Neural cell (in vitro differentiated cells): ENCODE measurements around the gene METTL1. TPM values are rescaled to one million over a fixed set of nuclear protein-coding genes. Genes with fewer than 3 reads are reported as not detected.

Source experiments
- H2AFZ ChIP-seq: fragments of 200-600, 300-800 bp; sonication (generic), shearing (Covaris generic); 2 replicates; pipeline ENCODE4 v1.6.0; 2014; ENCODE audit warnings: low read depth, mild to moderate bottlenecking, antibody characterized with exemption, low read length, moderate library complexity
- H3F3A ChIP-seq: fragments of 200-600 bp; shearing (Covaris generic); 2 replicates; pipeline ENCODE4 v1.6.1; 2016; ENCODE audit warnings: mild to moderate bottlenecking, moderate library complexity, mixed read lengths, antibody characterized with exemption, low read length; ENCODE audit not compliant: insufficient read depth, poor library complexity, severe bottlenecking
- H3K27ac ChIP-seq: fragments of 200-600, 300-800 bp; sonication (generic), shearing (Covaris generic); 2 replicates; pipeline ENCODE4 v1.5.1; 2014; ENCODE audit warnings: mild to moderate bottlenecking, low read length, moderate library complexity
- H3K27me3 ChIP-seq: fragments of 300-800, 200-600 bp; sonication (generic), shearing (Covaris generic); 2 replicates; pipeline ENCODE4 v1.6.0; 2014; ENCODE audit warnings: mild to moderate bottlenecking, low read depth, low read length, moderate library complexity; ENCODE audit not compliant: insufficient read depth
- H3K36me3 ChIP-seq: fragments of 300-800, 200-600 bp; sonication (generic), shearing (Covaris generic); 2 replicates; pipeline ENCODE4 v1.5.1; 2014; ENCODE audit warnings: mild to moderate bottlenecking, antibody characterized with exemption, low read length, moderate library complexity; ENCODE audit not compliant: insufficient read depth
- H3K4me2 ChIP-seq: fragments of 300-800, 200-600 bp; sonication (generic), shearing (Covaris generic); 2 replicates; pipeline ENCODE4 v1.6.0; 2014; ENCODE audit warnings: mild to moderate bottlenecking, low read length
- H3K4me3 ChIP-seq: fragments of 300-800, 200-600 bp; sonication (generic), shearing (Covaris generic); 2 replicates; pipeline ENCODE4 v1.5.1; 2014; ENCODE audit warnings: mild to moderate bottlenecking, low read length, moderate library complexity
- H3K79me2 ChIP-seq: fragments of 200-600 bp; shearing (Covaris generic); replicated peaks from 2 replicates; pipeline ENCODE4 v1.6.0; 2014; ENCODE audit warnings: mild to moderate bottlenecking, low read length, moderate library complexity; ENCODE audit not compliant: insufficient read depth
- H3K9ac ChIP-seq: fragments of 300-800, 200-600 bp; sonication (generic), shearing (Covaris generic); 2 replicates; pipeline ENCODE4 v1.6.1; 2016; ENCODE audit warnings: mild to moderate bottlenecking, low read length, mixed read lengths
- H3K9me2 ChIP-seq: fragments of 200-600 bp; shearing (Covaris generic); 2 replicates; pipeline ENCODE4 v1.6.1; 2016; ENCODE audit warnings: mild to moderate bottlenecking, low read length, mixed read lengths; ENCODE audit not compliant: insufficient read depth
- H3K9me3 ChIP-seq: fragments of 200-600, 300-800 bp; sonication (generic), shearing (Covaris generic); 2 replicates; pipeline ENCODE4 v1.6.1; 2016; ENCODE audit warnings: mild to moderate bottlenecking, mixed run types, low read length, moderate library complexity, mixed read lengths
- H4K20me1 ChIP-seq: fragments of 200-600 bp; shearing (Covaris generic); 2 replicates; pipeline ENCODE4 v1.6.1; 2016; ENCODE audit warnings: mild to moderate bottlenecking, mixed run types; ENCODE audit not compliant: insufficient read depth
- EP300 ChIP-seq: fragments of 450-650 bp; conservative IDR thresholded peaks from 2 replicates; pipeline ENCODE4 v1.6.1; 2014; ENCODE audit warnings: antibody characterized with exemption, mild to moderate bottlenecking, moderate library complexity; ENCODE audit not compliant: poor library complexity, severe bottlenecking
- EZH2 ChIP-seq: fragments of 200-600, 300-800 bp; shearing (Covaris generic), sonication (generic); IDR thresholded peaks from 2 replicates; pipeline ENCODE4 v1.6.1; 2014; ENCODE audit warnings: antibody characterized with exemption, low read length, borderline replicate concordance, mild to moderate bottlenecking; ENCODE audit not compliant: insufficient read depth, poor library complexity, severe bottlenecking
- MXI1 ChIP-seq: fragments of 450-650 bp; conservative IDR thresholded peaks from 2 replicates; pipeline ENCODE4 v1.6.1; 2014; ENCODE audit warnings: antibody characterized with exemption, mild to moderate bottlenecking; ENCODE audit not compliant: poor library complexity, severe bottlenecking
- POLR2AphosphoS5 ChIP-seq: IDR thresholded peaks from 2 replicates; pipeline ENCODE4 v1.6.1; 2012
- RAD21 ChIP-seq: fragments of 450-650 bp; conservative IDR thresholded peaks from 2 replicates; pipeline ENCODE4 v1.6.1; 2014; ENCODE audit warnings: antibody characterized with exemption, mild to moderate bottlenecking, moderate library complexity
- SMC3 ChIP-seq: fragments of 450-650 bp; conservative IDR thresholded peaks from 2 replicates; pipeline ENCODE4 v1.6.1; 2014; ENCODE audit warnings: antibody characterized with exemption, mild to moderate bottlenecking, moderate library complexity; ENCODE audit not compliant: poor library complexity
- TAF1 ChIP-seq: IDR thresholded peaks from 2 replicates; pipeline ENCODE4 v1.6.1; 2012; ENCODE audit warnings: low read depth
- polyA plus RNA-seq: library from polyadenylated mRNA; depleted of rRNA; stranded (reverse); fragments of >200 nt; gene quantifications from 2 replicates; pipeline ENCODE4 v1.2.3, GENCODE V29; 2014
- TF ChIP-seq, protein P1 (sequence below): IDR thresholded peaks from 2 replicates; pipeline ENCODE4 v1.6.1; 2012; ENCODE audit warnings: borderline replicate concordance
- TF ChIP-seq, protein P2 (sequence below): fragments of 450-650 bp; IDR thresholded peaks from 2 replicates; pipeline ENCODE4 v1.5.1; 2014; ENCODE audit warnings: antibody characterized with exemption, mild to moderate bottlenecking, moderate library complexity; ENCODE audit not compliant: poor library complexity, severe bottlenecking

The METTL1 gene
- polyA plus RNA-seq, 1 donor from 2014 or later: 1.9 TPM

GRCh38 chr12:57813971-57814772, 42.3 kb upstream of the METTL1 start:
- H4K20me1 ChIP-seq: no peaks in the 10 kb centered on the region
- no peak overlapping the region for H2AFZ ChIP-seq
- no peaks in the 10 kb centered on the region for H3F3A ChIP-seq
- H3K4me2 ChIP-seq: no peak overlapping the region
- H3K36me3 ChIP-seq: no peaks in the 10 kb centered on the region
- H3K79me2 ChIP-seq: no peaks in the 10 kb centered on the region
- no peak overlapping the region for H3K27ac ChIP-seq
- no peaks in the 10 kb centered on the region for H3K27me3 ChIP-seq
- no peaks in the 10 kb centered on the region for H3K9me3 ChIP-seq
- no peak overlapping the region for H3K4me3 ChIP-seq
- no peak for TF ChIP-seq EP300
- TF ChIP-seq EZH2: no peak
- TF ChIP-seq TAF1: no peak
- TF ChIP-seq SMC3: no peak
- TF ChIP-seq, protein P1, sequence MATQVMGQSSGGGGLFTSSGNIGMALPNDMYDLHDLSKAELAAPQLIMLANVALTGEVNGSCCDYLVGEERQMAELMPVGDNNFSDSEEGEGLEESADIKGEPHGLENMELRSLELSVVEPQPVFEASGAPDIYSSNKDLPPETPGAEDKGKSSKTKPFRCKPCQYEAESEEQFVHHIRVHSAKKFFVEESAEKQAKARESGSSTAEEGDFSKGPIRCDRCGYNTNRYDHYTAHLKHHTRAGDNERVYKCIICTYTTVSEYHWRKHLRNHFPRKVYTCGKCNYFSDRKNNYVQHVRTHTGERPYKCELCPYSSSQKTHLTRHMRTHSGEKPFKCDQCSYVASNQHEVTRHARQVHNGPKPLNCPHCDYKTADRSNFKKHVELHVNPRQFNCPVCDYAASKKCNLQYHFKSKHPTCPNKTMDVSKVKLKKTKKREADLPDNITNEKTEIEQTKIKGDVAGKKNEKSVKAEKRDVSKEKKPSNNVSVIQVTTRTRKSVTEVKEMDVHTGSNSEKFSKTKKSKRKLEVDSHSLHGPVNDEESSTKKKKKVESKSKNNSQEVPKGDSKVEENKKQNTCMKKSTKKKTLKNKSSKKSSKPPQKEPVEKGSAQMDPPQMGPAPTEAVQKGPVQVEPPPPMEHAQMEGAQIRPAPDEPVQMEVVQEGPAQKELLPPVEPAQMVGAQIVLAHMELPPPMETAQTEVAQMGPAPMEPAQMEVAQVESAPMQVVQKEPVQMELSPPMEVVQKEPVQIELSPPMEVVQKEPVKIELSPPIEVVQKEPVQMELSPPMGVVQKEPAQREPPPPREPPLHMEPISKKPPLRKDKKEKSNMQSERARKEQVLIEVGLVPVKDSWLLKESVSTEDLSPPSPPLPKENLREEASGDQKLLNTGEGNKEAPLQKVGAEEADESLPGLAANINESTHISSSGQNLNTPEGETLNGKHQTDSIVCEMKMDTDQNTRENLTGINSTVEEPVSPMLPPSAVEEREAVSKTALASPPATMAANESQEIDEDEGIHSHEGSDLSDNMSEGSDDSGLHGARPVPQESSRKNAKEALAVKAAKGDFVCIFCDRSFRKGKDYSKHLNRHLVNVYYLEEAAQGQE: no peak
- TF ChIP-seq, protein P2, sequence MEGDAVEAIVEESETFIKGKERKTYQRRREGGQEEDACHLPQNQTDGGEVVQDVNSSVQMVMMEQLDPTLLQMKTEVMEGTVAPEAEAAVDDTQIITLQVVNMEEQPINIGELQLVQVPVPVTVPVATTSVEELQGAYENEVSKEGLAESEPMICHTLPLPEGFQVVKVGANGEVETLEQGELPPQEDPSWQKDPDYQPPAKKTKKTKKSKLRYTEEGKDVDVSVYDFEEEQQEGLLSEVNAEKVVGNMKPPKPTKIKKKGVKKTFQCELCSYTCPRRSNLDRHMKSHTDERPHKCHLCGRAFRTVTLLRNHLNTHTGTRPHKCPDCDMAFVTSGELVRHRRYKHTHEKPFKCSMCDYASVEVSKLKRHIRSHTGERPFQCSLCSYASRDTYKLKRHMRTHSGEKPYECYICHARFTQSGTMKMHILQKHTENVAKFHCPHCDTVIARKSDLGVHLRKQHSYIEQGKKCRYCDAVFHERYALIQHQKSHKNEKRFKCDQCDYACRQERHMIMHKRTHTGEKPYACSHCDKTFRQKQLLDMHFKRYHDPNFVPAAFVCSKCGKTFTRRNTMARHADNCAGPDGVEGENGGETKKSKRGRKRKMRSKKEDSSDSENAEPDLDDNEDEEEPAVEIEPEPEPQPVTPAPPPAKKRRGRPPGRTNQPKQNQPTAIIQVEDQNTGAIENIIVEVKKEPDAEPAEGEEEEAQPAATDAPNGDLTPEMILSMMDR: no peak
- TF ChIP-seq RAD21: no peak
- no peak for TF ChIP-seq POLR2AphosphoS5
- no peak for TF ChIP-seq MXI1
- H3K9me2 ChIP-seq: no peaks in the 10 kb centered on the region
- no peak overlapping the region for H3K9ac ChIP-seq

DNA sequence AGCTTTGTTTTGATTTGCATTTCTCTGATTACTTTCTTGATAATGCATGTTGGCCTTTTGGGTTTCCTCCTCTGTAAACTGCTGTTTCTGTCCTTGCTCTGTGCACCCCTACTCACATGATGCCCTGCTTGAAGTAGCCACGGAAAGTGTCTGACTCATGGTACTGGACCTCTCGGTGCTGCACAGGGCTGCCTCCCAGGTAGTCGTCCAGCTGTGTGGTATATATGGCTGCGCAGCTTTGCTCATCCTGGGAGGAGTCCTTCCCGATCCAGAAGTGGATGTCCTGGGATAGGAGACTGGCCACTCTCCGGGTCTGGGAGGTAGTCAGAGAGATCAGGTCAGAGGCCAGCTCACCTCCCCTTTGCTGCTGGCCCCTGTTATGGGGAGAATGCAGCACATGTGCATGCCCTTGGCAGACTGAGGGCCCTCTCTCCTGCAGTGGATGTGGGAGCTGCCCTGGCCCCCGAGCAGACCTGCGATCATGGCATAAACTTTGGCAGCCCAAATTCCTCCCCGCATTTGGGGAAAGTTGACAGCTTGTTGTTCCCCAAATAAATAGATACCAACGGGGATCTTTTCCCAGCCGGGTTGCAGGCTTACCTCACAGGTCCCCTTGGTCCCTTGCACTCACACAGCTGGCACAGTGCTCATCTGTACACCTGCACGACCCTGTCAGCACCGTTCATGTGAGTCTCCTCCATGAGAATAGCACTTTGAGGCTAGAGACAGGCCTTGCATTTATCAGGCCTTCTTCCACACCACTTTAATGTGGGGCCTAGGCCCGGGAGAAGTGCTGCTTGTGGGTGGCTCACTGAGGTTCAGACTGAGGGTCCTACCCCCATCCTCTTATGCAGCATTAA, 41.4 kb upstream of the METTL1 start:
- Histone ChIP-seq H3K27ac (no peak overlapping the region), H2AFZ (no peak overlapping the region)
- TF ChIP-seq TAF1: no peak
- TF ChIP-seq RAD21: no peak
- no peak for TF ChIP-seq POLR2AphosphoS5
- no peak for TF ChIP-seq EP300
- TF ChIP-seq, protein P2: no peak
- TF ChIP-seq, protein P1: no peak

More for the DNA sequence above, 41.4 kb upstream of the METTL1 start:
- H3K4me3 ChIP-seq: no peak overlapping the region
- no peaks in the 10 kb centered on the region for H3K79me2 ChIP-seq
- H3F3A ChIP-seq: no peaks in the 10 kb centered on the region
- H4K20me1 ChIP-seq: no peaks in the 10 kb centered on the region
- H3K9me3 ChIP-seq: no peaks in the 10 kb centered on the region
- H3K4me2 ChIP-seq: no peak overlapping the region
- no peak overlapping the region for H3K9ac ChIP-seq
- H3K36me3 ChIP-seq: no peaks in the 10 kb centered on the region
- no peaks in the 10 kb centered on the region for H3K27me3 ChIP-seq
- no peaks in the 10 kb centered on the region for H3K9me2 ChIP-seq
